Mesendoderm (in vitro differentiated cells): ENCODE measurements around the gene ATP2A3.
A peak's percentile ranks its signal among the peaks of the same experiment; 100 is the strongest.

ENCODE experiments used
- DNase-seq: peaks from one replicate; pipeline ENCODE4 v3.0.0; 2013
- H2AK5ac ChIP-seq: 2 replicates; pipeline ENCODE4 v1.6.1; 2013; ENCODE audit warnings: low read length, inconsistent platforms
- H2BK120ac ChIP-seq: 2 replicates; pipeline ENCODE4 v1.6.1; 2013; ENCODE audit warnings: low read depth, mild to moderate bottlenecking, low read length, moderate library complexity, mixed read lengths
- H2BK15ac ChIP-seq: replicated peaks from 2 replicates; pipeline ENCODE4 v1.6.1; 2013; ENCODE audit warnings: low read depth, mild to moderate bottlenecking, moderate library complexity
- H2BK5ac ChIP-seq: 2 replicates; pipeline ENCODE4 v1.6.1; 2013; ENCODE audit warnings: low read length, inconsistent platforms
- H3K18ac ChIP-seq: 2 replicates; pipeline ENCODE4 v1.6.1; 2013; ENCODE audit warnings: mild to moderate bottlenecking, low read length, mixed read lengths
- H3K23ac ChIP-seq: one replicate; pipeline ENCODE4 v1.6.1; 2013; ENCODE audit warnings: low read length
- H3K27ac ChIP-seq: 2 replicates; pipeline ENCODE4 v1.5.1; 2013; ENCODE audit warnings: low read depth, mild to moderate bottlenecking, inconsistent platforms, low read length, moderate library complexity
- H3K27me3 ChIP-seq: 2 replicates; pipeline ENCODE4 v1.6.1; 2013; ENCODE audit warnings: low read length, control low read depth, mild to moderate bottlenecking, inconsistent platforms; ENCODE audit not compliant: insufficient read depth, poor library complexity
- H3K36me3 ChIP-seq: 2 replicates; pipeline ENCODE4 v1.6.1; 2013; ENCODE audit warnings: low read length, inconsistent platforms; ENCODE audit not compliant: control insufficient read depth, insufficient read depth
- H3K4ac ChIP-seq: one replicate; pipeline ENCODE4 v1.6.1; 2013; ENCODE audit warnings: low read depth, mild to moderate bottlenecking, low read length, moderate library complexity
- H3K4me1 ChIP-seq: 2 replicates; pipeline ENCODE4 v1.6.1; 2013; ENCODE audit warnings: low read depth, low read length, inconsistent platforms; ENCODE audit not compliant: control insufficient read depth
- H3K4me2 ChIP-seq: 2 replicates; pipeline ENCODE4 v1.6.1; 2013; ENCODE audit warnings: low read length
- H3K4me3 ChIP-seq: 2 replicates; pipeline ENCODE4 v1.5.1; 2013; ENCODE audit warnings: mild to moderate bottlenecking, low read length
- H3K56ac ChIP-seq: one replicate; pipeline ENCODE4 v1.6.1; 2013; ENCODE audit warnings: low read length
- H3K79me1 ChIP-seq: 2 replicates; pipeline ENCODE4 v1.6.1; 2013; ENCODE audit warnings: low read length, inconsistent platforms
- H3K79me2 ChIP-seq: 2 replicates; pipeline ENCODE4 v1.6.1; 2013; ENCODE audit warnings: mild to moderate bottlenecking, low read length; ENCODE audit not compliant: control insufficient read depth, insufficient read depth
- H3K9ac ChIP-seq: 2 replicates; pipeline ENCODE4 v1.6.1; 2013; ENCODE audit warnings: low read length, inconsistent platforms
- H4K5ac ChIP-seq: one replicate; pipeline ENCODE4 v1.6.1; 2013; ENCODE audit warnings: low read length
- H4K8ac ChIP-seq: one replicate; pipeline ENCODE4 v1.6.1; 2013; ENCODE audit warnings: low read depth, mild to moderate bottlenecking, control low read depth, low read length, moderate library complexity
- WGBS: extraction: QIAGEN DNeasy Blood & Tissue Kit; methylation state at CpG from one replicate; pipeline ENCODE4 v1.1.7; 2013; ENCODE audit warnings: low lambda C conversion rate, missing lambda C conversion rate; ENCODE audit not compliant: insufficient coverage; ENCODE audit errors: extremely low coverage; 5-methylcytosine and 5-hydroxymethylcytosine counted together

Gene ATP2A3

GRCh38 chr17:3906881-3907280, 57.4 kb downstream of the ATP2A3 start:
- no peak for DNase-seq
- Histone ChIP-seq H3K36me3 (no peaks in the 10 kb centered on the region), H3K79me1 (no peaks in the 10 kb centered on the region), H3K4me2 (no peak overlapping the region), H3K4ac (no peak overlapping the region), H3K4me1 (peaks cover 1% of the 10 kb centered on the region), H3K4me3 (no peak overlapping the region), H3K18ac (no peak overlapping the region), H3K56ac (no peak overlapping the region), H3K9ac (no peak overlapping the region), H2BK15ac (no peak overlapping the region), H3K23ac (no peak overlapping the region), H3K79me2 (no peaks in the 10 kb centered on the region), H3K27me3 (no peaks in the 10 kb centered on the region), H3K27ac (no peak overlapping the region), H2BK5ac (no peak overlapping the region), H2AK5ac (no peak overlapping the region), H2BK120ac (no peak overlapping the region), H4K5ac (no peak overlapping the region), H4K8ac (no peak overlapping the region)
- no CpG with 5 or more reads among the region's 4 CpGs for WGBS

GRCh38 chr17:3905017-3905520, 59.2 kb downstream of the ATP2A3 start:
- Histone ChIP-seq H4K8ac (no peak overlapping the region), H3K79me2 (no peaks in the 10 kb centered on the region), H2BK15ac (no peak overlapping the region), H3K27me3 (no peaks in the 10 kb centered on the region), H2AK5ac (no peak overlapping the region), H4K5ac (no peak overlapping the region), H3K56ac (no peak overlapping the region), H3K4me1 (peaks cover 1% of the 10 kb centered on the region), H3K18ac (no peak overlapping the region), H3K36me3 (no peaks in the 10 kb centered on the region), H3K4me3 (no peak overlapping the region), H3K23ac (no peak overlapping the region), H2BK5ac (no peak overlapping the region), H2BK120ac (no peak overlapping the region), H3K4ac (no peak overlapping the region), H3K9ac (no peak overlapping the region), H3K4me2 (no peak overlapping the region), H3K79me1 (no peaks in the 10 kb centered on the region), H3K27ac (no peak overlapping the region)
- DNase-seq = no peak
- no CpG with 5 or more reads among the region's 11 CpGs for WGBS

- Histone ChIP-seq H3K23ac (no peak overlapping the region), H2AK5ac (no peak overlapping the region), H3K79me1 (no peaks in the 10 kb centered on the region), H3K56ac (no peak overlapping the region), H3K79me2 (no peaks in the 10 kb centered on the region), H3K9ac (no peak overlapping the region), H3K27ac (no peak overlapping the region), H4K5ac (no peak overlapping the region), H3K4me2 (no peak overlapping the region), H2BK120ac (no peak overlapping the region), H2BK15ac (no peak overlapping the region), H2BK5ac (no peak overlapping the region), H3K4me1 (peaks cover 1% of the 10 kb centered on the region), H3K18ac (no peak overlapping the region), H3K36me3 (no peaks in the 10 kb centered on the region), H3K4me3 (no peak overlapping the region), H3K27me3 (no peaks in the 10 kb centered on the region), H4K8ac (no peak overlapping the region), H3K4ac (no peak overlapping the region)
- no peak for DNase-seq
- WGBS = no CpG with 5 or more reads among the region's 15 CpGs
Observed at GRCh38 chr17:3904501-3904900, 59.7 kb downstream of the ATP2A3 start.

- H2BK15ac ChIP-seq = no peak overlapping the region
- WGBS = no CpG with 5 or more reads among the region's 21 CpGs
- peak; percentile 44 for DNase-seq
Observed at GRCh38 chr17:3903881-3904290, 60.4 kb downstream of the ATP2A3 start.

GRCh38 chr17:3903051-3903825, 61.0 kb downstream of the ATP2A3 start:
- Histone ChIP-seq H3K4me3 (no peak overlapping the region), H4K5ac (no peak overlapping the region), H3K36me3 (no peaks in the 10 kb centered on the region), H2BK120ac (no peak overlapping the region), H3K79me2 (no peaks in the 10 kb centered on the region), H3K27ac (no peak overlapping the region), H2BK15ac (no peak overlapping the region), H3K79me1 (no peaks in the 10 kb centered on the region), H3K27me3 (no peaks in the 10 kb centered on the region), H4K8ac (no peak overlapping the region), H3K4me1 (peaks cover 1% of the 10 kb centered on the region), H3K18ac (no peak overlapping the region), H3K9ac (no peak overlapping the region), H2BK5ac (no peak overlapping the region), H3K23ac (no peak overlapping the region), H3K56ac (no peak overlapping the region), H3K4me2 (no peak overlapping the region), H2AK5ac (no peak overlapping the region), H3K4ac (no peak overlapping the region)
- WGBS = no CpG with 5 or more reads among the region's 25 CpGs
- DNase-seq = no peak

More at GRCh38 chr17:3903881-3904290, 60.4 kb downstream of the ATP2A3 start:
- H3K27me3 ChIP-seq = no peaks in the 10 kb centered on the region
- no peak overlapping the region for H3K4me3 ChIP-seq
- H3K56ac ChIP-seq = no peak overlapping the region
- H4K5ac ChIP-seq = no peak overlapping the region
- no peak overlapping the region for H3K9ac ChIP-seq
- no peak overlapping the region for H3K18ac ChIP-seq
- peaks cover 1% of the 10 kb centered on the region for H3K4me1 ChIP-seq
- no peak overlapping the region for H3K4me2 ChIP-seq
- H2BK120ac ChIP-seq = no peak overlapping the region
- no peaks in the 10 kb centered on the region for H3K36me3 ChIP-seq
- no peak overlapping the region for H3K27ac ChIP-seq
- H3K23ac ChIP-seq = no peak overlapping the region
- H2AK5ac ChIP-seq = no peak overlapping the region
- no peak overlapping the region for H2BK5ac ChIP-seq
- no peaks in the 10 kb centered on the region for H3K79me1 ChIP-seq
- H3K79me2 ChIP-seq = no peaks in the 10 kb centered on the region
- H4K8ac ChIP-seq = no peak overlapping the region
- H3K4ac ChIP-seq = no peak overlapping the region

GRCh38 chr17:3900646-3901045, 63.6 kb downstream of the ATP2A3 start:
- H3K27me3 ChIP-seq = no peaks in the 10 kb centered on the region
- WGBS = no CpG with 5 or more reads among the region's 6 CpGs

More at GRCh38 chr17:3900646-3901045, 63.6 kb downstream of the ATP2A3 start:
- no peak for DNase-seq
- H4K8ac ChIP-seq = no peak overlapping the region
- no peak overlapping the region for H3K4me3 ChIP-seq
- peaks cover 1% of the 10 kb centered on the region for H3K4me1 ChIP-seq
- H3K79me1 ChIP-seq = no peaks in the 10 kb centered on the region
- no peaks in the 10 kb centered on the region for H3K36me3 ChIP-seq
- no peak overlapping the region for H2AK5ac ChIP-seq
- no peak overlapping the region for H4K5ac ChIP-seq
- no peak overlapping the region for H3K27ac ChIP-seq
- H3K18ac ChIP-seq = no peak overlapping the region
- no peak overlapping the region for H2BK5ac ChIP-seq
- H3K79me2 ChIP-seq = no peaks in the 10 kb centered on the region
- no peak overlapping the region for H3K4me2 ChIP-seq
- H2BK15ac ChIP-seq = no peak overlapping the region
- H3K56ac ChIP-seq = no peak overlapping the region
- H3K9ac ChIP-seq = no peak overlapping the region
- H3K23ac ChIP-seq = no peak overlapping the region
- no peak overlapping the region for H2BK120ac ChIP-seq
- no peak overlapping the region for H3K4ac ChIP-seq
